Thyroid gland (tissue), 4 donors: ENCODE measurements around the gene FBN2.

ENCODE experiments used
- POLR2A ChIP-seq, 2 donors: fragments of 450-650 bp; IDR thresholded peaks; one replicate each; pipeline ENCODE4 v1.6.1; 2017; ENCODE audit warnings: antibody characterized with exemption in 2 of 2, mild to moderate bottlenecking in 2 of 2, moderate library complexity in 1 of 2
- TF ChIP-seq, protein P1 (sequence below), 6 experiments: fragments of 200-600 bp in 3 of 6; fragments of 450-650 bp in 3 of 6; sonication (generic) in 3 of 6; IDR thresholded peaks; one replicate each; pipeline ENCODE4 v1.5.1; 2016 to 2019; ENCODE audit warnings: antibody characterized with exemption in 6 of 6, mild to moderate bottlenecking in 2 of 6, inconsistent platforms in 1 of 6, moderate library complexity in 1 of 6

- no peak for TF ChIP-seq POLR2A (IDR thresholded peaks at IDR 0.05)
- TF ChIP-seq, protein P1, sequence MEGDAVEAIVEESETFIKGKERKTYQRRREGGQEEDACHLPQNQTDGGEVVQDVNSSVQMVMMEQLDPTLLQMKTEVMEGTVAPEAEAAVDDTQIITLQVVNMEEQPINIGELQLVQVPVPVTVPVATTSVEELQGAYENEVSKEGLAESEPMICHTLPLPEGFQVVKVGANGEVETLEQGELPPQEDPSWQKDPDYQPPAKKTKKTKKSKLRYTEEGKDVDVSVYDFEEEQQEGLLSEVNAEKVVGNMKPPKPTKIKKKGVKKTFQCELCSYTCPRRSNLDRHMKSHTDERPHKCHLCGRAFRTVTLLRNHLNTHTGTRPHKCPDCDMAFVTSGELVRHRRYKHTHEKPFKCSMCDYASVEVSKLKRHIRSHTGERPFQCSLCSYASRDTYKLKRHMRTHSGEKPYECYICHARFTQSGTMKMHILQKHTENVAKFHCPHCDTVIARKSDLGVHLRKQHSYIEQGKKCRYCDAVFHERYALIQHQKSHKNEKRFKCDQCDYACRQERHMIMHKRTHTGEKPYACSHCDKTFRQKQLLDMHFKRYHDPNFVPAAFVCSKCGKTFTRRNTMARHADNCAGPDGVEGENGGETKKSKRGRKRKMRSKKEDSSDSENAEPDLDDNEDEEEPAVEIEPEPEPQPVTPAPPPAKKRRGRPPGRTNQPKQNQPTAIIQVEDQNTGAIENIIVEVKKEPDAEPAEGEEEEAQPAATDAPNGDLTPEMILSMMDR (IDR thresholded peaks at IDR 0.05): no peak
These were observed 237.9 kb downstream of the FBN2 start for GRCh38 chr5:128300181-128300580.
